Measurements from ENCODE around the gene NECAP2.
"Not testable (repeated sequence)": the region's sequence is repeated elsewhere in the genome, so short reads cannot be mapped to it uniquely, and the experiment has no call there.

NECAP2 gene

DNA sequence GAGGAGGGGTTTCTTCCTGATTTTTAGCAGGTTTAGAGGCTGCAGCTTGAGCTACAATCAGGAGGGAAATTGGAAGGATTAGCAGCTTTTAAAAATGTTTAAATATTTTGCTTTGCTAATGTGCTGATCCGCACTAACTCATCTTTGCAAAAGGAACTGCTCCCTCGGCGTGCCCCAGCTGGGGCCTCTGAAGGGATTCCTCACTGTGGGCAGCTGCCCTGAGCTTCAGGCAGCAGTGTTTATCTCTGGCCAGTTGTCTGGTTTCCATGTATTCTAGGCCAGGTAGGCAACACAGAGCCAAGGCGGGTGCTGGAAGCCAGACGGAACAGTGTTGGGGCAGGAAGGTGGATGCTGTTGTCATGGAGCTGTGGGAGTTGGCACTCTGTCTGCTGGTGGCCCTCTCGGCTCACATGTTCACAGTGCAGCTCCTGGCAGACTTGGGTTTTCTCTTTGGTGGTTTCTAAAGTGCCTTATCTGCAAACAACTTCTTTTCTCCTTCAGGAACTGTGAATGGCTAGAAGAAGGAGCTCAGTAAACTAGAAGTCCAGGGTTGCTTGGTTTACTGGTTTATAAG is 18.9 kb downstream of the NECAP2 start:
- DNase-seq (ENCODE audit: low spot score) = no peak

DNA sequence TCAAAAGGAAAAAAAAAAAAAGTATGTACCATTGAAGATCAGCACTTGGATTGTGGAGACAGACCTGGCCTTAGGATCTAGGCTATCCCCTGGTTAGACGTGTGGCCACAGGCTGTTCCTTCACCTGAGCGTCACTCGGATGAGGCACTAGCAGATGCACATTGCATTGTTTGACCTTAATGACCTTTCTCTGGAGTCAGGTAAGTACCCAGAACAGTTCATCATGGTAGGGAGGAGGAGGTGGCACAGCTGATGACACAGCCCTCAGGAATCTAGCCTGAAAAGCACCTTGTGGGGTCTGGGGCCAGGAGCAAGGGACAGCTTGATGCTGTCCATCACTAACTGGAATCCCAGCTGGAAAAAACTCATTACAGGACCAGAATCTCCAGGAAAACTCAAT is 21.2 kb downstream of the NECAP2 start:
- no peak for DNase-seq (ENCODE audit: low spot score)

DNA sequence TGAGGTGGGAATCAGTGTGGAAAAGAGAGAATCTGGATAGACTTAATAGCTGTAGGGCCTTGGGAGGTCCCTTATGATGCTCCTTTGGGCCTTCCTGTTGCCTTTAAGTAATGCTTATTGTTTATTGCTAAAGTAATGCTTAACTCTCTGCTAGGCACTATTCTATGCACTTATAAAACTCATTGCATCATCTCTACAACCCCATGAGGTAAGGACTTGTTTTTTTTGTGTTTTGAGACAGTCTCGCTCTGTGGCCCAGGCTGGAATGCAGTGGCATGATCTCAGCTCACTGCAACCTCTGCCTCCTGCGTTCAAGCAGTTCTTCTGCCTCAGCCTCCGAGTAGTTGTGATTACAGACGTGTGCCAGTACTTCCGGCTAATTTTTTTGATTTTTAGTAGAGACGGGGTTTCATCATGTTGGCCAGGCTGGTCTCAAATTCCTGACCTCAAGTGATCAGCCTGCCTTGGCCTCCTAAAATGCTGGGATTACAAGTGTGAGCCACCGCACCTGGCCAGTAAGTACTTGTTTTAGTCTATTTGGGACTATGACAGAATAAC is 22.3 kb downstream of the NECAP2 start:
- no peak for DNase-seq (ENCODE audit: low spot score)

GRCh38 chr1:16464917-16465625 is 24.5 kb downstream of the NECAP2 start:
- DNase-seq (ENCODE audit: low spot score) = no peak

- DNase-seq (ENCODE audit: low spot score) = no peak
Measured at GRCh38 chr1:16468558-16468957, 28.0 kb downstream of the NECAP2 start.

- no peak for DNase-seq (ENCODE audit: low spot score)
Measured at GRCh38 chr1:16474166-16474800, 33.8 kb downstream of the NECAP2 start.

DNA sequence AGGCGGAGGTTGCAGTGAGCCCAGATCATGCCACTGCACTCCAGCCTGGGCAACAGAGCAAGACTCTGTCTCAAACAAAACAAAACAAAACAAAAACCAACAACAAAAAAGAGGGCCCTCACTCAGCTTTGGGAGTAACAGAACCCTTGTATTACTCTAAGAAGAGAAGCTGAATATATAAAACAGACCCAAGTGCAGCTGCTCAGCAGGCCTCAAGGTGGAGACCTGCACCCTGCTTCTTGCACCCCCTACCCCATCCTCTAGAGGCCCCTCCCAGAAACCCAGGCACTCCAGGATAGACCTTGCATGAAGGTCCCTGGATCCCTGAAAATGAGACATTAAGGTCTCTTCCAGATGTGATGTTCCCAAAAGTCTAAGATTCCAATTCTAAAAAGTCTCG is 34.4 kb downstream of the NECAP2 start:
- DNase-seq (ENCODE audit: low spot score) = not testable (repeated sequence)

- DNase-seq (ENCODE audit: low spot score) = not testable (repeated sequence)
Measured at GRCh38 chr1:16475771-16476770, 35.5 kb downstream of the NECAP2 start.

- no peak for DNase-seq (ENCODE audit: low spot score)
Measured at GRCh38 chr1:16478091-16478490, 37.6 kb downstream of the NECAP2 start.

GRCh38 chr1:16483146-16483545 is 42.6 kb downstream of the NECAP2 start:
- DNase-seq (ENCODE audit: low spot score) = not testable (repeated sequence)

GRCh38 chr1:16483639-16484500 is 43.3 kb downstream of the NECAP2 start:
- not testable (repeated sequence) for DNase-seq (ENCODE audit: low spot score)

DNA sequence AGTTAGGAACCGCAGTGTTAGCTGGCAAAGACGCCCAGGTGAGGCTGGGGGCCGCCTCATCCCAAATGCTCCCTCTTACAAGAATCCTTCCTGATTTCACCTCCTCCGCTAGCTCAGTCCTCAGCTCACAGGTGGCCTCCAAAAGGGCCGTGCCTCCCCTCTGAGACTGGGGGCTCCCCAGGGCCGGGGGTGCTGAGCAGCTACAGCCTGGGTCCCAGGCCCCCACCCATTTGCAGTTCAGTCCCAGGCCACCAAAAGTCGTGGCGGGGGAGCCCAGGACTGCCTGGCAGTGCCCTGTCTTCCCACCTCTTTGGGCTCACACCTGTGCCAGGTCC is 43.9 kb downstream of the NECAP2 start:
- no peak for DNase-seq (ENCODE audit: low spot score)

- DNase-seq (ENCODE audit: low spot score) = no peak
Measured at GRCh38 chr1:16484931-16485330, 44.4 kb downstream of the NECAP2 start.

GRCh38 chr1:16486316-16486715 is 45.8 kb downstream of the NECAP2 start:
- not testable (repeated sequence) for DNase-seq (ENCODE audit: low spot score)

GRCh38 chr1:16487011-16487410 is 46.5 kb downstream of the NECAP2 start:
- not testable (repeated sequence) for DNase-seq (ENCODE audit: low spot score)

DNA sequence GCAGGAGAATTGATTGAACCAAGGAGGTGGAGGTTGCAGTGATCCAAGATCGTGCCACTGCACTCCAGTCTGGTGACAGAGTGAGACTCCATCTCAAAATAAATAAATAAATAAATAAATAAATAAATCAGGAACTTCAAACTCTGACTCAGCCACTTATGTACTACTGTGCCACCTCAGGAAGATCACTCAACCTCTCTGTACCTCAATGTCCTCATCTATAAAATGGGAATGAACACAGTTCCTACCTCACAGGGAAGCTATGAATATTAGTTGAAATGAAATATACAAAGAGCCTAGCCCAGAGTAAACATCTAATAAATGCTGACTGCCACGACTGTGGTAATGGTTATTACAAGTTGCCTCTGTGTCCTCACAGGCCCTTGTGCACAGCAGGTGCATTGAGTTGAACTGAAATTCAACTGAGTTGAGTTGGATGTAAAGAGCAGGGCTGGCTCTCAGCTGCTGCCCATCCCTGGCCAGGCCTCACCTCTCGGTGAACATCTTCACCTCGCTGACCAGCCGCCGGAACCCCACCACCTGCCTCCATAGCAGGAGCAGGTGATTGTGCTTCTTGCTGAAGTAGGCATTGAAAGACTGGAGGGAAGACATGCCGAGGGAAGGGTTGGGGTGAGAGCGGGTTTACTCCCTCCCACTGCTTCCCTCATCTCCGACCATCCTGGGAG is 48.8 kb downstream of the NECAP2 start:
- DNase-seq (ENCODE audit: low spot score) = not testable (repeated sequence)

DNA sequence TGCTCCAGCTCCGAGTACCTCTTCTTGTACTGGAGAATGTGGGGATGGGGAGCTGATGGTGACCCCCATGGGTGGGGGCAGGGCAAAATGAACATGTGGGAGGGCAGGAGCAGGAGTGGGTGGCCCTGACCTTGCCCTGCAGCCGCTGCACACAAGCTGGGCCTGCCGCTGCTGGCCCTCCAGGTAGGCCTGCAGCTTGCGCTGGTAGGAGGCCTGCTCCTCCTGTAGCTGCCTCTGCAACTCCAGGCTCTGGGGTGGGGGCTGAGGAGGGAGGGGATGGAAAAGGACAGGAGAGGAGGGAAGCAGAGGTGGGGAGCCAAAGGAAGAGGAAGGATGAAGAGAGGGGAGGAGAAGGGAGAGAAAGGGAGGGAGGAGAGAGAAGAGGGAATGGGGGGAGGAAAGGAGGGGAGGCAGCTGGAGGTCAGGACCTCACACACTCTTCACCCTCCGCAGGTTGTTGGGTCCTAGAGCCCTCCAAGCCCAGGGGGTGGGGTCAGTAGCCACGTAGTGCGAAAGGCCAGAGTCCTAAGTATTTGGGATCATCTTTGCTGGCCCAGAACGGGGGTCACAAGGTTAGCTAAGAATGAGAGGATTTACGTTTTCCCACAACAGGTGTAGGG is 50.6 kb downstream of the NECAP2 start:
- no peak for DNase-seq (ENCODE audit: low spot score)

DNA sequence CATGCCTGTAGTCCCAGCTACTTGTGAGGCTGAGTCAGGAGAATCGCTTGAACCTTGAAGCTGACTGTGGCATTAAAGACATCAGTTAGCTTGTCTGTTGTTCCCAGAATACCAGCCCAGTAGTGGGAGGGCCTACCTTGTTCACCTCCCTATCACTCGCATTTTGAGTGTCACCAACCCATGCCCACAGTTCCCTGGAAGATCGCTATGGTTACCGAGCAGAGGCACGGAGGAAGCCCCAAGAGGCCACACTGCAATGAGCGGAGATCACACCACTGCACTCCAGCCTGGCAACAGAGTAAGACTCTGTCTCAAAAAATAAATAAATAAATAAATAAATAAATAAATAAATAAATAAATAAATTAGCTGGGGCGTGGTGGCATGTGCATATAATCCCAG is 52.4 kb downstream of the NECAP2 start:
- not testable (repeated sequence) for DNase-seq (ENCODE audit: low spot score)

DNA sequence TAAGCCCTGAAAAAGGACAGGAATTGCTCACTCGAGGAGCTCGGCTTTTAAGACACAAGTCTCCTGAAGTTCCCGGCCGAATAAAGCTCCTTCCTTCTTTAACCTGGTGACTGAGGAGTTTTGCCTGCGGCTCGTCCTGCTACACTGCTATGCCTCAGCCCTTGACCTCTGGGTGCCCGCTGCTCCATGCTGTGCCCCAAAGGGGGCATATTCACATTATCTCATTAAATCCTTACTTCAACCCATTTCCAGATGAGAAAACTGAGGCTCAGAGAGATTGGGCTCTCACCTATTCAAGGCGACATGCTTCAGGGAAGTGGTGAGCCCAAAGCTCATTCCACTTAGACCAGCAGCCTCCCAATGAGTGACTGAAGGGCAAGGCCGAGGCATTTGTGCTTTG is 53.2 kb downstream of the NECAP2 start:
- not testable (repeated sequence) for DNase-seq (ENCODE audit: low spot score)

GRCh38 chr1:16497474-16497904 is 57.0 kb downstream of the NECAP2 start:
- DNase-seq (ENCODE audit: low spot score) = not testable (repeated sequence)
